Gastrocnemius medialis (tissue), 4 donors: Measurements from ENCODE around the gene SH2D3A.

Source experiments
- POLR2A ChIP-seq, 2 donors: fragments of 450-650 bp; IDR thresholded peaks; one replicate each; pipeline ENCODE4 v1.6.1; 2017; ENCODE audit warnings: antibody characterized with exemption in 2 of 2, mild to moderate bottlenecking in 2 of 2, moderate library complexity in 2 of 2
- TF ChIP-seq, protein P1 (sequence below), 5 experiments: fragments of 450-650 bp in 3 of 5; fragments of 200-600 bp in 2 of 5; sonication (generic) in 2 of 5; IDR thresholded peaks in 4 of 5; conservative IDR thresholded peaks in 1 of 5; 1 replicate in 4 of 5; 2 replicates in 1 of 5; pipeline ENCODE4 v1.5.1; 2016 to 2019; ENCODE audit warnings: antibody characterized with exemption in 5 of 5, mild to moderate bottlenecking in 3 of 5, moderate library complexity in 3 of 5

DNA sequence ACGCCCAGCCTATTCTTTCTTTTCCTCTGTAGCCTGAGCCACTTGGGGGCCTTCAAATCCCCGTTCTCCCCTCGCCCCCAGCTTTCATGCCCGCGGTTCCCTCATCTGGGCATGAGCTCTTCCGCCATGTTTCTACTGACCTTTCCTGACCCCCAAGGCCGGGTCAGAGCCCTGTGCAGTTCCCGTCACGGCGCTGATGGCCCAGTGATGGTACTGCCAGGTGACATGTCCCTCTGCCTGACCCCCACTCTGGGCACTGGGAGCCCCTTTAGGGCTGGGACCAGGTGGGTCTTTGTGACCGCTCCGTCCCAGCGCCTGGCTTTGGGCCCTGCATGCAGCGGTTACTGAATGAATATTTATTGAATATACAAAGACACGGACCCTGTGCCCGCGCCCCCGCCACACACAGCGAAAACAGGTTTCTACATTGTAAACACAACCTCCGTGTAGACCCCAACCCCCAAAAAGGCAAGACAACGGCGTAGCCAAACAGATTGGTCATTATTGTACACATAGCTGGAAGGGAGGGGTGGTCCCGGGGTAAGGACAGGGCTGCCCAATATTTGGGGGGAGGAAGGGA is 37.6 kb downstream of the SH2D3A start:
- no peak for TF ChIP-seq POLR2A (IDR thresholded peaks at IDR 0.05)
- TF ChIP-seq, protein P1, sequence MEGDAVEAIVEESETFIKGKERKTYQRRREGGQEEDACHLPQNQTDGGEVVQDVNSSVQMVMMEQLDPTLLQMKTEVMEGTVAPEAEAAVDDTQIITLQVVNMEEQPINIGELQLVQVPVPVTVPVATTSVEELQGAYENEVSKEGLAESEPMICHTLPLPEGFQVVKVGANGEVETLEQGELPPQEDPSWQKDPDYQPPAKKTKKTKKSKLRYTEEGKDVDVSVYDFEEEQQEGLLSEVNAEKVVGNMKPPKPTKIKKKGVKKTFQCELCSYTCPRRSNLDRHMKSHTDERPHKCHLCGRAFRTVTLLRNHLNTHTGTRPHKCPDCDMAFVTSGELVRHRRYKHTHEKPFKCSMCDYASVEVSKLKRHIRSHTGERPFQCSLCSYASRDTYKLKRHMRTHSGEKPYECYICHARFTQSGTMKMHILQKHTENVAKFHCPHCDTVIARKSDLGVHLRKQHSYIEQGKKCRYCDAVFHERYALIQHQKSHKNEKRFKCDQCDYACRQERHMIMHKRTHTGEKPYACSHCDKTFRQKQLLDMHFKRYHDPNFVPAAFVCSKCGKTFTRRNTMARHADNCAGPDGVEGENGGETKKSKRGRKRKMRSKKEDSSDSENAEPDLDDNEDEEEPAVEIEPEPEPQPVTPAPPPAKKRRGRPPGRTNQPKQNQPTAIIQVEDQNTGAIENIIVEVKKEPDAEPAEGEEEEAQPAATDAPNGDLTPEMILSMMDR (IDR thresholded peaks at IDR 0.05 in 4 of 5, conservative IDR thresholded peaks at IDR 0.05 in 1 of 5), result no peak
